Measurements from ENCODE around the gene WFIKKN1. TPM values are rescaled to one million over a fixed set of nuclear protein-coding genes. Genes with fewer than 3 reads are reported as not detected.

The WFIKKN1 gene
- 0.07 TPM in 1 of 2 replicates, not detected in the other for total RNA-seq (2014; rRNA removed; shearing (Covaris generic); ENCODE audit: low replicate concordance)

GRCh38 chr16:630815-631405, at the start of gene WFIKKN1:
TSS of gene WFIKKN1 (plus strand) at chr16:630985. CDS start at chr16:631254, 269 bp downstream.
- DNase-seq (ENCODE audit: low read depth), result no peak
- in situ Hi-C loops (cut with HindIII; ENCODE audit: low pct_unique_long_range_greater_than_20kb, low sequenced_read_pairs), result no loop called here

- no peak for DNase-seq (ENCODE audit: low read depth)
- in situ Hi-C loops (cut with HindIII; ENCODE audit: low pct_unique_long_range_greater_than_20kb, low sequenced_read_pairs), result no loop called here
These were observed 48.6 kb upstream of the WFIKKN1 start for GRCh38 chr16:582218-582613.

GRCh38 chr16:582614-583331, 48.0 kb upstream of the WFIKKN1 start:
- in situ Hi-C loops (cut with HindIII; ENCODE audit: low pct_unique_long_range_greater_than_20kb, low sequenced_read_pairs), result no loop called here

GRCh38 chr16:583470-583814, 47.3 kb upstream of the WFIKKN1 start:
- in situ Hi-C loops (cut with HindIII; ENCODE audit: low pct_unique_long_range_greater_than_20kb, low sequenced_read_pairs), result no loop called here

More at GRCh38 chr16:582614-583331, 48.0 kb upstream of the WFIKKN1 start:
- no peak for DNase-seq (ENCODE audit: low read depth)

GRCh38 chr16:583815-584591, 46.8 kb upstream of the WFIKKN1 start:
- in situ Hi-C loops (cut with HindIII; ENCODE audit: low pct_unique_long_range_greater_than_20kb, low sequenced_read_pairs), result no loop called here
- DNase-seq (ENCODE audit: low read depth), result no peak

More at GRCh38 chr16:583470-583814, 47.3 kb upstream of the WFIKKN1 start:
- no peak for DNase-seq (ENCODE audit: low read depth)

- in situ Hi-C loops (cut with HindIII; ENCODE audit: low pct_unique_long_range_greater_than_20kb, low sequenced_read_pairs), result no loop called here
- peak; percentile 41 for DNase-seq (ENCODE audit: low read depth)
These were observed 45.4 kb upstream of the WFIKKN1 start for GRCh38 chr16:585351-585750.

- DNase-seq (ENCODE audit: low read depth), result no peak
- in situ Hi-C loops (cut with HindIII; ENCODE audit: low pct_unique_long_range_greater_than_20kb, low sequenced_read_pairs), result no loop called here
These were observed 44.6 kb upstream of the WFIKKN1 start for GRCh38 chr16:586047-586644.

- in situ Hi-C loops (cut with HindIII; ENCODE audit: low pct_unique_long_range_greater_than_20kb, low sequenced_read_pairs), result no loop called here
These were observed 43.9 kb upstream of the WFIKKN1 start for GRCh38 chr16:586645-587590.

GRCh38 chr16:588639-588888, 42.2 kb upstream of the WFIKKN1 start:
- DNase-seq (ENCODE audit: low read depth), result peak; percentile 81
- in situ Hi-C loops (cut with HindIII; ENCODE audit: low pct_unique_long_range_greater_than_20kb, low sequenced_read_pairs), result no loop called here

More at GRCh38 chr16:586645-587590, 43.9 kb upstream of the WFIKKN1 start:
- DNase-seq (ENCODE audit: low read depth), result peak; percentile 31

- in situ Hi-C loops (cut with HindIII; ENCODE audit: low pct_unique_long_range_greater_than_20kb, low sequenced_read_pairs), result no loop called here
- DNase-seq (ENCODE audit: low read depth), result peak; percentile 98
These were observed 41.7 kb upstream of the WFIKKN1 start for GRCh38 chr16:588889-589657.

- peak; percentile 97 for DNase-seq (ENCODE audit: low read depth)
- in situ Hi-C loops (cut with HindIII; ENCODE audit: low pct_unique_long_range_greater_than_20kb, low sequenced_read_pairs), result no loop called here
These were observed 41.1 kb upstream of the WFIKKN1 start, which contains the start of gene RAB40C for GRCh38 chr16:589658-590187. TSS of gene RAB40C (plus strand) at chr16:590066. CDS start at chr16:590292, 226 bp downstream.

- peak; percentile 51 for DNase-seq (ENCODE audit: low read depth)
- in situ Hi-C loops (cut with HindIII; ENCODE audit: low pct_unique_long_range_greater_than_20kb, low sequenced_read_pairs), result no loop called here
These were observed 40.5 kb upstream of the WFIKKN1 start for GRCh38 chr16:590188-590814.

- DNase-seq (ENCODE audit: low read depth), result no peak
- in situ Hi-C loops (cut with HindIII; ENCODE audit: low pct_unique_long_range_greater_than_20kb, low sequenced_read_pairs), result no loop called here
These were observed 40.0 kb upstream of the WFIKKN1 start for GRCh38 chr16:590815-591200.

GRCh38 chr16:591231-591630, 39.6 kb upstream of the WFIKKN1 start:
- in situ Hi-C loops (cut with HindIII; ENCODE audit: low pct_unique_long_range_greater_than_20kb, low sequenced_read_pairs), result no loop called here
- no peak for DNase-seq (ENCODE audit: low read depth)

GRCh38 chr16:591892-592517, 38.8 kb upstream of the WFIKKN1 start:
- in situ Hi-C loops (cut with HindIII; ENCODE audit: low pct_unique_long_range_greater_than_20kb, low sequenced_read_pairs), result no loop called here
- DNase-seq (ENCODE audit: low read depth), result no peak

Measured in Caki2 (cell line).